T-helper 17 cell (primary cell): ENCODE results near the gene BRD7. TPM values are rescaled to one million over a fixed set of nuclear protein-coding genes. Genes with fewer than 3 reads are reported as not detected.

ENCODE experiments used
- ATAC-seq: fragments of 150-1000 bp; cut with Tn5 transposase; 2 replicates; pipeline ENCODE4 v1.10.0; 2021; ENCODE audit warnings: mild to moderate bottlenecking, moderate library complexity
- DNase-seq, 3 donors: peaks; one replicate each; pipeline versions ENCODE4 v3.0.0 to v3.0.0-alpha.2; 2020 to 2021
- H3K9me3 ChIP-seq: one replicate; pipeline ENCODE4 v1.7.0; 2013; ENCODE audit warnings: low read length, mild to moderate bottlenecking; ENCODE audit not compliant: control insufficient read depth, poor library complexity, severe bottlenecking
- H3K27ac Mint-ChIP-seq: one replicate; pipeline ENCODE4 v1.8.0; 2022; ENCODE audit warnings: mild to moderate bottlenecking, moderate library complexity, mixed read lengths
- H3K27me3 Mint-ChIP-seq: one replicate; pipeline ENCODE4 v1.8.0; 2022; ENCODE audit warnings: mixed read lengths
- H3K36me3 Mint-ChIP-seq: one replicate; pipeline ENCODE4 v1.8.0; 2022; ENCODE audit warnings: low read depth, mixed read lengths
- H3K4me1 Mint-ChIP-seq: one replicate; pipeline ENCODE4 v1.8.0; 2022; ENCODE audit warnings: mild to moderate bottlenecking, mixed read lengths
- H3K4me3 Mint-ChIP-seq: one replicate; pipeline ENCODE4 v1.8.0; 2022; ENCODE audit warnings: mild to moderate bottlenecking, moderate library complexity, mixed read lengths
- total RNA-seq, 4 donors: library from RNA in 2 of 4; stranded (reverse) in 2 of 4; gene quantifications; one replicate each; pipeline ENCODE4 v1.2.3 and lab custom pipeline; 2022 to 2026

Gene BRD7
- total RNA-seq, 2 donors from 2014 or later: 74.2 to 83.4 TPM

DNA sequence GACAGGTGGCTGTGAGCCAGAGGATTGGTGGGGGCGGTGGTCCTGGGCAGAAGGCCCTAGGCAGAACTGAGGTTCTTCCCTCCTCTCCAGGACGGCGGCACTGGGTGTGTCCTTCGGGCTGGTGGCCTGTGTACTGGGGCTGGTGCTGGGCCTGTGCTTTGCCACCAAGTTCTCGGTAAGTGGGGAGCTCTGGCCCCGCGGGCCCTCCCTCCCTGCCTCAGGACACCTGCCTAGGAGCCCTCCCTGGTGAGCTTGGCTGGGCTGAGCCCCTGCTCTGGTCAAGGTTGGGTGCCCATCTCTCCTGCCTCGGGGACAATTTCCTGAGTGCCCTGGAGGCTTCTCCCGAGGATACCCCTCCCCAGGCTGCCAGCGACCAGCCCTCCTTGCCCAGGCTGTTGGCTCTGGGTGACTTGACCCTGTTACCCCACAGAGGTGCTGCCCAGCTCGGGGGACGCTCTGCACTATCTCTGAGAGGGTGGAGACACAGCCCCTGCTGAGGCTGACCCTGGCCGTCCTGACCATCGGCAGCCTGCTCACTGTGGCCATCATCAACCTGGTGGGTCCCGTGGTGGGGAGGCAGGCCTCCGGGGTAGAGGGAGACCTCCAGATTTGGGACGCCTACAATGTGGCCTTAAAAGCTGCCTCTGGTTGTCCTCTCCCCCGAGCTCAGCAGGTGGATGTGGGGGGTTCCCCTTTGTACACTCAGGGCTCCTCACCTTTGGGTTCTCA is 60.4 kb downstream of the BRD7 start:
- Mint-ChIP-seq H3K27ac (peak overlapping the region; percentile 86), H3K36me3 (no peaks in the 10 kb centered on the region), H3K4me3 (no peak overlapping the region), H3K27me3 (no peaks in the 10 kb centered on the region), H3K4me1 (peaks cover 19% of the 10 kb centered on the region)
- DNase-seq (peak in 1 of 3 donors; percentile 3), ATAC-seq (no peak)
- no peaks in the 10 kb centered on the region for H3K9me3 ChIP-seq

DNA sequence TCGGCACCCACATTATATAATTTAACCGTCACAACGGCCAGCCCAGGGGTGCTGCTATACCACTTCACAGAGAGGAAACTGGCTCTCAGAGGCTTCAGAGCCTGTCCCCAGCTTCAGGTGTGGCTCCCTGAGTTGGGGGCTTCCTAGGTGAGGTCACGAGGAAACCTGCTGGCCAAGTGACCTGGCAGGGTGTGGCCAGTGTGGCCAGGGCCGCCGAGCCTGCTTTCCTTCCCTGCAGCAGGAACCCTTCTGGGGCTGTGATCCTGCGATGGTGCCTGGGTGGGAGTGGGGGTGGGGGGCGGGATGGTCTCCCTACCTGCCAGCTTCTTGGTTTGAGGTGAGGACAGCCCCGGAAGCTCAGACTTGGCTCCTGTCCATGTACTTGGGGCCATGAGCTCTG is 62.5 kb downstream of the BRD7 start:
- no peaks in the 10 kb centered on the region for H3K9me3 ChIP-seq
- H3K27ac Mint-ChIP-seq: no peak overlapping the region
- ATAC-seq (no peak), DNase-seq (peak in 1 of 3 donors; percentile 2)
- no peaks in the 10 kb centered on the region for H3K36me3 Mint-ChIP-seq
- H3K27me3 Mint-ChIP-seq: no peaks in the 10 kb centered on the region
- no peak overlapping the region for H3K4me3 Mint-ChIP-seq
- H3K4me1 Mint-ChIP-seq: peaks cover 11% of the 10 kb centered on the region

DNA sequence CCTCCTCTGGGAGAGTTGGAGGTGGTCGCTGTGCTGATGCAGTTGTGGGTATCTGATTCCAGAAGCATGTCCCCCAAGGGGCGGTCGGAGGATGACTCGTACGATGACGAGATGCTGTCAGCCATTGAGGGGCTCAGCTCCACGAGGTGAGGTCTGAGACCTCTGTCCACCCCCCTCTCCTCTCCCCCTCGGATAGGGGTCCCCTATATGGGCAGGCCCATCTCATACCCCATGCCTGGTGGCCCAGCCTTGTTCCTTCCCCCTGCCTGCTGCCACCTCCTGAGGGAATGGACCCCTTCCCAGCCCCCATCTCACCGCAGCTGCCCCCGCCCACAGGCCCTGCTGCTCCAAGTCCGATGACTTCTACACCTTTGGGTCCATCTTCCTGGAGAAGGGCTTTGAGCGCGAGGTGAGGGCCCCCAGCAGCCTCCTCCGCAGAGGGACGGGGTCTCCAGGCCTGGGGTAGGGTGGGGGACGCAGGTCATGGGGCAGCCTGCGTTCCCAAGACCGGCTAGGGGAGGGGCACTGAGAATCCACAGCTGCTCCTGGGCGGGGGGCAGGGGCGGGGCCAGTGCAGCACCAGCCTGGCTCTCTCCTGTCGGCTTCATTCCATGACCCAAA is 63.2 kb downstream of the BRD7 start:
- H3K9me3 ChIP-seq: no peaks in the 10 kb centered on the region
- DNase-seq (no peak), ATAC-seq (no peak)
- no peaks in the 10 kb centered on the region for H3K27me3 Mint-ChIP-seq
- peaks cover under 1% of the 10 kb centered on the region for H3K36me3 Mint-ChIP-seq
- H3K4me3 Mint-ChIP-seq: no peak overlapping the region
- peaks cover 11% of the 10 kb centered on the region for H3K4me1 Mint-ChIP-seq
- H3K27ac Mint-ChIP-seq: no peak overlapping the region

DNA sequence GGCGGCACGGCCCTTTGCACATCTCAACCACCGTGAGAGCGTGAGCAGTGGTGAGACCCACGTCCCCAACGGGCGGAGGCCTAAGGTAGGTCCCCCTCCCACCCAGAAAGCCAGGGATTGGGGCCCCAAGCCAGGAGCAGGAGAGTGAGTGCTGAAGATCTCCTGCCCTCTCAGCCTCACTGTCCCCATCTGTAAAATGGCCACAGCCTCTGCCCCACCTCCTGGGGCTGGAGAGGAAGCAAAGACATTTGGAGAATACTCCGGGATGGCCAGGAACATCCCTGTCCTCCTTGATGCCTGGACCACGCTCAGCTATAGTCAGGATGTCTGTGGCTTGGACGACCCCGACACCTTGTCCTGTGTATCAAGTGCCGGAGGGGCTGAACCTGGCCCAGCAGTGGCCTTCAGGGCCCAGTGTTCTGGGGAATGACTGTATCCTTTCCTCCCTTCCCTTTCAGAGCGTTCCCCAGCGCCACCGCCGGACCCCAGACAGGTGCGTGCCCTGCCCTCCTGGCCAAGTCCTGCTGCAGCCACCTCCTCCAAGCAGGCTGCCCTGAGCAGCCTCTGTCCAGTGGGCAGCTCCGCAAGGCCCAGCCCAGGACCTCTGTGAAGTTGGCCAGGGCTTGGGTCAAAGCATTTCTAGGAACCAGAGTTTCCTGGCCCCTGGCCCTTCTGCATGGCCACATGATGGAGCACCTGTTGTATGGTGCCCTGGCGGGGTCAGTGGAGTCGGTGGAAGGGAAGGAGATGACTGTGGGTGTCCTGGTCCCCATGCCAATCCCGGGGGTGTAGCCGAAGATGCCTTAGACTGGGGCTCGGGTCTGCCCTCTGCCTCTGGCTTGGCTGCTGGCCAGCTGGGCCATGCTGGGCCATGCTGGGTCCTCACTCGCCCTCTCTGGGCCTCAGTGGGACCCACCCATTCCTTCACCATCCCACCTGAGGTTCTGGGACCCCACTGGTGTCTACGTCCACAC is 64.0 kb downstream of the BRD7 start:
- H3K4me3 Mint-ChIP-seq: no peak overlapping the region
- peaks cover 4% of the 10 kb centered on the region for H3K4me1 Mint-ChIP-seq
- DNase-seq (peak in 1 of 3 donors; percentile 5), ATAC-seq (no peak)
- no peaks in the 10 kb centered on the region for H3K27me3 Mint-ChIP-seq
- no peak overlapping the region for H3K27ac Mint-ChIP-seq
- H3K36me3 Mint-ChIP-seq: peaks cover 2% of the 10 kb centered on the region
- no peaks in the 10 kb centered on the region for H3K9me3 ChIP-seq

DNA sequence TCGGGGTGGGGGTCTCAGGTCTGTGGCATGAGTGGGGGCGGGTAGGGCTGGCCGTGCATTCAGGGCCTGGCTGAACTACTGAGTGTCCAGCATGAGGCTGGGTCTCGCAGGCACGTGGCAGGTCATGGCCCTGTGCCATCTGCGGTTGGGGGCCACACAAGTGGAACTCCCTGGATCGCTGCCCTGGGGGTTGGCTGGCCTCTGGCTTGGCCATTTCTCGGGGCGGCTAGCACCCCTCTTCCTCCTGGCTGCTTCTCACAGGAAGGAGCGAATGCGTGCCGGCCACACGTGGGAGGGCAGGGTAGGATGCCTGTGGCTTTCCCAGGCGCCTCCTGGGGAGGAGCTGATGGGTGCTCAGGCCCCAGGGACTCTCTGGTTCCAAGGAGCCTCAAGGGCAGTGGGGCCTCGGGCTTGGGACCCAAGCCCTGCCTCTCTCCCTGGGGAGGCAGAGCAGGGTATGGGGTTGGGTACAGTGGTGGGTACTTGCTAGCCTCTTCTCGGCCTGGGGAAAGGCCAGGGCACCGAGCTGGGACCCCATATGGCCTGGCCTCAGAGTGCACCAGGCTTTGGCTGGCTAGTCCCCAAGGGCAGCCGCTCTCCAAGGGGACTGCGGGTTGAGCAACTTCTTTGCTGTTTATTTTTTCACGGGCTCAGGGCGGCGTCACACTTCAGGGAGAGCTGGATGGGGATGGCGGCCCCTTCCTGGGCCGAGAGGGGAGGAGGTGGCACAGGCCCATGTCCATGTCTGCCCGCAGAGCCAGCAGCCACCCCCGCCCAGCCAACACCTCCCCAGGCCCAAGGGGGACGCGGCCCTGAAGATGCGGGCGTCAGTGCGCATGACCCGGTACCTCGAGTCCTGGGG is 65.0 kb downstream of the BRD7 start:
- peaks cover 2% of the 10 kb centered on the region for H3K36me3 Mint-ChIP-seq
- DNase-seq: peak in 1 of 3 donors; percentile 0

DNA sequence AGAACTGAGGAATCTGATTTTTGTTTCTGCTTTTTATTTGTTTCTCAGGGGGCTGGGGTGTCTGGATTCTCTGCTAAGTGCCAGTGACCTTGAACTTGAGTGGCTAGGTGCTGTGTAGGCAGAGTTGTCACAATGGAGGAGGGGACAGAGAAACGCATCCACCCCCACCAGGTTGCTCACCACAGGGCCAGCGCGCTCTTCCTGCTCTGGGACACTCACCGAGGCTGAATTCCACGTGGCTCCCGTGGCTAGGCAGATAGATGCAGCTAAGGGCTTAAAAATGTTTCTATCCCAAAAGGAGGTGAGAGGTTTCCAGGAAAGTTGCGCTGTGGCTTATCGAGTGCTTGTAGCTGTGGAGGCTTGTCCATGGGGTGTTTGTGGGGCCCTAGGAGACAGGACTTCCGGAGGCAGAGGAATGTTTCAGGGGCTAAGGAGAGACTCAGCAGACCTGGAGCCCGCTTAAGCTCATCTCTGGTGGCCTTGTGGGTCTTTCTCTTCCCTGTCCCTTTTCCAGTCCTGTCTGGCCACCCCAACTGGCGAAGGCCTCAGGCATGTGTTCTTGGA is 65.7 kb downstream of the BRD7 start:
- no peak for ATAC-seq
- H3K27ac Mint-ChIP-seq: peak overlapping the region; percentile 85
- H3K9me3 ChIP-seq: no peaks in the 10 kb centered on the region
- DNase-seq: no peak
- peaks cover 4% of the 10 kb centered on the region for H3K4me1 Mint-ChIP-seq
- no peaks in the 10 kb centered on the region for H3K27me3 Mint-ChIP-seq
- peaks cover 2% of the 10 kb centered on the region for H3K36me3 Mint-ChIP-seq
- H3K4me3 Mint-ChIP-seq: no peak overlapping the region

More for the DNA sequence above, 65.0 kb downstream of the BRD7 start:
- ATAC-seq: no peak
- Mint-ChIP-seq H3K27ac (peak overlapping the region; percentile 85), H3K27me3 (no peaks in the 10 kb centered on the region), H3K4me1 (peaks cover 4% of the 10 kb centered on the region), H3K4me3 (no peak overlapping the region)
- H3K9me3 ChIP-seq: no peaks in the 10 kb centered on the region

DNA sequence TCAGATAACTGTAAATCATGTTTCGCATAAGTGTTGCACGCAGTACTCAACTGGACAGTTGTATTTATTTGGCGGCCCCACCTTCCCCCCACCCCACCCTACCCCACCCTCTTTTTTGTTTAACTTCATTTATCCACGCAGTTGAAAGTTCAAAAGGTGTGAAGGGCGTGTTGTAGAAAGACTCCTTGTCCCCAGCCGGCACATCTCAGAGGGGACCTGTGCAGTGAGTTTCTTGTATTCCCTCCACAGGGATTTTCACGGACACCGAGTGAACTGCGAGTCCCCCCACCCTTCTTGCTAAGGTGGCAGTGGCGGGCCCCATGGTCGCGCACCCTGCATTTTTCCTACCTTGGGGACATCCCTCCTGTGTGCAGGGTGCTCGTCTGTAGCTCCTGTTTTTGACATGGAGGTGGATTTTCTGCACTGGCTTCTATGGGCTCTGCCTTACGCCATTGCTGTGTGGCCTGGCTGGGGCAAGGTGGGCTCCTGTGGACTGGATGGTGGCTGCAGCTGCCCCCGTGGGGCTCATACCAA is 66.2 kb downstream of the BRD7 start:
- ATAC-seq: no peak
- Mint-ChIP-seq H3K4me3 (no peak overlapping the region), H3K36me3 (peaks cover 2% of the 10 kb centered on the region), H3K27me3 (no peaks in the 10 kb centered on the region), H3K27ac (peak overlapping the region; percentile 85), H3K4me1 (peaks cover 4% of the 10 kb centered on the region)
- DNase-seq: no peak
- no peaks in the 10 kb centered on the region for H3K9me3 ChIP-seq

DNA sequence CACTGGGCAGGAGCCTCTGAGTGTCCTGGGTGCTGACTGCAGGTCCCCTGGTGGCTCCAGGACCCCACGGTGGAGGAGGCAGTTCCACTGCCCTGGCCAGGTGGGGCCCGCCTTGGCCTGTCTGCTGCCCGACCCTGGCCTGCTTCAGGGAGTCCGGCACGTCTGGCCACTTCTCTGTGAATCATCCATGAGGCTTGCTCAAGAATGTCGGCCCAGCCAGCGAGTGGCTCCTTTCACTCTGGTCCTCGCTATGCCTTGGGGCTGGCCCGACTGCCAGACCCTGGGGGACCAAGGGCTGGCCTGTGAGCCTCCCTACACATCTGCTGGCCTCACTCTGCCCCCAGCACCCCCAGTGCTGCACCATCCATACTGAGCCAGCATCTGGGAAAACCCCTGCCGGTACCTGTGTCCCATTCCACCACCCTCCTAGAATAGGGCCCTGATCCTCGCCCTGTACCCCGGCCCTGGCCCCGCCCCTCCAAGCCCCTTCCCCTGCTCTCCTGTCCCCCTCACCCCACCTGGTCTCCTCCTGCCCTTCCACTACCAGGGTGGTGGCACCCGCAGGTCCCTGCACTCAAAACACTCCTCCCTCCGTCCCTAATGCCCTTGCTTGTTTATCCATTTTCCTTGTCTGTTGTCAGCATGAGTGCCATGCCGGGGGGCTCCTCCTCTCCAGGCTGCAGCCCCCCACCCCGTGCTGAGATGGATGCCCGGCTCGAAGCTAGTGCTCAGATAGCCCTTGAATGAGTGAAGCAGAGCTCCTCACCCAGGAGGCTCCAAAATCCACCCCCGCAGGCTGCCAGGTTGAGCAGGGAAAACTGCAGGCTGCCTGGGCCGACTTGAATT is 66.9 kb downstream of the BRD7 start:
- ATAC-seq: no peak
- no peaks in the 10 kb centered on the region for H3K9me3 ChIP-seq
- H3K4me1 Mint-ChIP-seq: no peaks in the 10 kb centered on the region
- H3K27ac Mint-ChIP-seq: peak overlapping the region; percentile 85
- no peak overlapping the region for H3K4me3 Mint-ChIP-seq
- no peaks in the 10 kb centered on the region for H3K27me3 Mint-ChIP-seq
- peaks cover 2% of the 10 kb centered on the region for H3K36me3 Mint-ChIP-seq
- DNase-seq: no peak

DNA sequence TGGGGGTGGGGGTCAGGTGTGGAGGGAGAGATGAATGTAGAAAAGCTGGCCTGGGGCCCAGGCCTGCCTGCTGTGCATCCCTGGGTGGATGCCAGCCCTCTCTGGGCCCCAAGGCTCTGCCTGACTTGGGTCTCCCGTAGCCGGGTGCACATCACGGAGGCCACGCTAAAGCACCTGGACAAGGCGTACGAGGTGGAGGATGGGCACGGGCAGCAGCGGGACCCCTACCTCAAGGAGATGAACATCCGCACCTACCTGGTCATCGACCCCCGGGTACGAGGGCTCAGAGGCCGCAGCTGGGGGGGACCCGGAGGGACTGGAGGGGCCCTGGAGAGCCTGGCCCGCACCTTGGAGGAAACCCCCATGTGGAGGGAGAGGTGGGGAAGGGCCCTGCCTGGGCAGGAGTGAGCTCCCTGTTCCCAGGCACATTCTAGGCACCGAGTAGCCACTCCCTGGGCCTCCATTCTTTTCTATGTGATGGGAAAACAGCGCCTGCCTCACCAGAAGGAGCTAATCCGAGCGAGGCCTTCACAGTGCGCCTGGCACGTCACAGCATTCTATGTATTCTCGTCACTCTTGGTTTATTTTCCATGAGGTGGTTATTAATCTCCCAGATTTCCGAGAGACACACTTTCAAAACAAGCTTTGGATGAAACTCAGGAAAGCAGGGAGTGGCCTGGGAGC is 67.7 kb downstream of the BRD7 start:
- Mint-ChIP-seq H3K27ac (peak overlapping the region; percentile 29), H3K36me3 (peaks cover 2% of the 10 kb centered on the region), H3K4me1 (peaks cover 2% of the 10 kb centered on the region)

DNA sequence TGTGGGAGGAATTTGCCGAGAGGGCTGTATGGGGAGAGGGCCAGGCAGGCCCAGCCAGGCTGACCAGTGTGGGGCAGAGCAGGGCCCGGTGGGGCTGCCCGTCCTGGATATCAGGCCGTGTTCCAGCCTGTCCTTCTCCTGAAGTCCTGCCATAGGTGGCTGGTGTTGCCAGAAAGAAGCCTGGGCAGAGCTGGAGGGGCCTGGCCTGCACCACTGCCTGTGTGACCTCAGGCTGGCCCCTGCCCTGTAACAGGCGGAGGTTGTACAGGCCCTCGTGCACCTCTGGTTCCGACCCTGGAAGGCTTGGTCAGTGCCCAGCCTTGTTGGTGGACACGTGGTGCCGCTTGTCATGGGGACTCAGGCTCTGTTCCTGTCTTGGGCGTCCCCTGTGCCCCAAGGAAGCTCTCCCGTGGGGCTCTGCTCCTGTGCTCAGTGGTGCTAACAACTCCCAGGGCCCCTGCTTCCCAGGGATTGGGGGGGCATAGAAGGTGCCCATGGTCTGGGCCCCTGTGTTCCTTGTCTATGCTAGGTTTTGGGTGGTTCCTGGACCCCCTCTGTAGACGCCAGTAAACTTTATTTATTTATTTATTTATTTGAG is 69.2 kb downstream of the BRD7 start:
- Mint-ChIP-seq H3K36me3 (peaks cover 4% of the 10 kb centered on the region), H3K4me3 (no peak overlapping the region)

More for the DNA sequence above, 67.7 kb downstream of the BRD7 start:
- no peak for ATAC-seq
- no peaks in the 10 kb centered on the region for H3K9me3 ChIP-seq
- no peaks in the 10 kb centered on the region for H3K27me3 Mint-ChIP-seq
- no peak for DNase-seq
- no peak overlapping the region for H3K4me3 Mint-ChIP-seq

More for the DNA sequence above, 69.2 kb downstream of the BRD7 start:
- H3K27ac Mint-ChIP-seq: no peak overlapping the region
- no peak for DNase-seq
- no peak for ATAC-seq
- no peaks in the 10 kb centered on the region for H3K27me3 Mint-ChIP-seq
- H3K4me1 Mint-ChIP-seq: peaks cover 5% of the 10 kb centered on the region
- H3K9me3 ChIP-seq: no peaks in the 10 kb centered on the region
